Epithelial cell of prostate (primary cell): ENCODE measurements around the gene LOXL3.

Experiments used
- DNase-seq: peaks from one replicate; pipeline ENCODE4 v3.0.0-alpha.2; 2011; ENCODE audit warnings: low read depth, low spot score
- H3K27ac ChIP-seq: fragments of 450-650 bp; 2 replicates; pipeline ENCODE4 v1.5.1; 2017; ENCODE audit warnings: mild to moderate bottlenecking

LOXL3 gene

DNA sequence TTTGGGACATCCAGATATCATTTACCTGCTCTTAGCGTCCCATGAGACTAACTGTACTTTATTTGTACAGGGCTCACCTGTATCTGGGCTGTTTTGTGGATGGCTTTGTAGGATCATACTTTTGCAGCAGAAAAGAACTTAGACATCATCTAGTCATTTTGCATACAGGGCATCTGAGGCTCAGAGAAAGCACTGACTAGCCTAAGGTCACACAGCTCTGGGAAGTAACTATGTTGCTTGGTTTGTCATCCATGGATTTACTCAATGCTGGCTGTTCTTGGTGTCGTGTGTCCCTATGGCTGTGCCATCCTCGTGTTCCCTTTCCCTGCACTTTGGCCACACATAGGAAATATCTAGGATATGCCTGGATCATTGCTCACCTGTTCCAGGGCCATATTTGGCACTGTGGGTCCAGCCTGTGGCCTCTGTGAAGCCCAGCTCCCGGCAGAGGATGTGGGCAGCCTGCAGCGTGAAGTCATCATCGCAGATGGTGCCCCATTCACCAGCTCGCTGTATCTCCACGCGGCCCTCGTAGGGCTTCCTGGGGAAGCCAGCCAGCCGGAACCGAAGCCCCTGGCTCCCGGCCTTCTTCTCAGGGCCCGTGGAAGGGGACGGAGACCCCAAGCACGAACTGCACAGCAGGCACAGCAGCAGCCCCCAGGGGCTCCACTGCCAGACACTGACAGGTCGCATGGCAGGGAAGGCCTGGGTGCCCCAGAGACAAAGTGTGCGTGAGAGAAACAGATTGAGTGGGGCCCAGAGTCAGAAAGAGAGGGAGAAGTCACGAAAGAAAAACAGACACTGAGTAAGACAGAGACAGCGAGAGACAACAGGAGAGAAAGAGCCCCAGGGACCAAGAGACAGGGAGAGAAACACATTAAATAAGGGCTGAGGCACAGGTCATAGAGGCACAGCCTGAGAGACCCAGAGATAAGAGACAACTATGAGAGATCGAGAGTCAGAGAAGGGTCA is 1.5 kb downstream of the LOXL3 start:
- H3K27ac ChIP-seq, result no peak overlapping the region
- no peak for DNase-seq

DNA sequence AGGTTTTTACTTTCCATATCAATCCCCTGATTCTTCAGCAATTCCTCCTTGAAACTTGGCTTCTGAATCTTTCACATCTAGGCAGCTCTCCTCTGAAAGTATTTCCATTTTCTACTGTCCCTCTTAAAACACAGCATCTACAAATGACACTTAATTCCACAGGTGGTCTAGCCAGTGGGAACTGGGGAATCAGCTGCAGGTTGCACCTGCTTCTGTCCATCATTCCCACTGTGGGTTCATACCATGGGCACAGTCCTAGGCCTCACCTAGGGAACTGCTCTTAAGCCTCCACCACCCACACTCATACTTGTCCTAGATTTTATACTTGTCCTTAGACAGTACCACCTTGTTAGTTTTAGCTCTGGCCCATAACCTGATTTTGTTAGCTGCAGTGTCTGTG is 2.2 kb downstream of the LOXL3 start:
- DNase-seq, result no peak
- H3K27ac ChIP-seq, result no peak overlapping the region

DNA sequence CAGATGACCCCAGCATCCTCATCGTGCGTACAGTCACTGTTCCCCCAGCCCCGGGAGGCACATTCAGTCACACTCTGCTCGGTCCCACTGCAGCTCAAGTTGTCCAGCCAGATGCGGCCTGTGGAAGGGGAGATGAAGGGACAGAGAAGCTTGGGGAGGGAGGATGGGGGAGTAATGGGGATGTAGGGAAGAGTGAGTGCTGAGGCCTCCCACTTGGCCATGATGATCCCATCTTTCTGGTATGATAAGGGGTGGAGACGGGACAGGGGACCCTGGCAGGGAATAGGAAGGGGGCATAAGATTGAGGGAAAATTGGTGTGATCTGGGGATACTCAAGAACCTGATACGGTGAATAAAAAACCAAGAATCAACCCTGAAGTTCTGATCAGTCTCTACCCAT is 3.5 kb downstream of the LOXL3 start:
- H3K27ac ChIP-seq, result no peak overlapping the region
- DNase-seq, result no peak

DNA sequence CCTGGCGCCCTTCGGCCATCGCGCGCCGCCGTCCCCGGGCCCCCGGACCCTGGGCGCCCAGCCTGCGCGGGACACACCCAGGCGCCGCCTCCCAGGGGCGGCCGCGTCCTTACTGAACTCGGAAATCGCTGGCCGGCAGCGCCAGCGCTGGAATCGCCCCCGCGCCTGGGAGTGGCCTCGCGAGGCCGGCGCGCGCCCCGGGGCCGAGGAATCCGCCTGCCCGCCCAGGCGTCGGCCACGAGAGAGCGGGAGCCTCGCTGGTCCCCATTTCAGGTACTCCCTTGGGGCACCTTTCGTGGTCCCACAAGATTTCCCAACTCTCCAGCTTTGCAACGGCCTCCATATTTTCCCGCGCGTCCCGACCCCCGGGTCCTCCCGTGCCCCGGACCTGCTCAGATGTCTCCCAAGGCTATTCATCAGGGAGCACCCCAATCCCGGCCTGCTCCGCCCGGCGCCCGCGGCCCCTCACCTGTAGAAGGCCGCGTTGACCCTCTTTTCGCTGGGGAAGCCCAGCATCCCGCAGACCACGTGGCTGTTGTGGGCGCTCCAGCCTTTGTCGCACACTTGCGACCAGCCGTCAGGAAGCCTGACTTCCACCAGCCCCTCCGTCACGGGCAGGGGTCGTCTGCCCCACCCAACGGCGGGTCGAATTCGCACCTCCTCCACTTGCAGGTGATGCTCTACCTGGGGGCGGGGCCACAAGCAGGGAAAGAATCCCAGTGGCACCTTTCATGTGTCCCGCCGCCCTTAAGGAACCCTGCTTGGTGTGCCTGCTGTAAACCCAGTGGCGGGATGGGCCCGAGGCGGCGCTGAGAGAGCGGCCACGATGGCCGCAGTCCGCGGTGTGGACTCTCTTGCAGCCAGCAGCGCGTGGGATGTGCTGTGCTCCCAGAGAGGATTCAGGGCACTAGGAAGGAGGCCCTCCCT is 4.6 kb downstream of the LOXL3 start:
- DNase-seq, result no peak
- no peak overlapping the region for H3K27ac ChIP-seq

DNA sequence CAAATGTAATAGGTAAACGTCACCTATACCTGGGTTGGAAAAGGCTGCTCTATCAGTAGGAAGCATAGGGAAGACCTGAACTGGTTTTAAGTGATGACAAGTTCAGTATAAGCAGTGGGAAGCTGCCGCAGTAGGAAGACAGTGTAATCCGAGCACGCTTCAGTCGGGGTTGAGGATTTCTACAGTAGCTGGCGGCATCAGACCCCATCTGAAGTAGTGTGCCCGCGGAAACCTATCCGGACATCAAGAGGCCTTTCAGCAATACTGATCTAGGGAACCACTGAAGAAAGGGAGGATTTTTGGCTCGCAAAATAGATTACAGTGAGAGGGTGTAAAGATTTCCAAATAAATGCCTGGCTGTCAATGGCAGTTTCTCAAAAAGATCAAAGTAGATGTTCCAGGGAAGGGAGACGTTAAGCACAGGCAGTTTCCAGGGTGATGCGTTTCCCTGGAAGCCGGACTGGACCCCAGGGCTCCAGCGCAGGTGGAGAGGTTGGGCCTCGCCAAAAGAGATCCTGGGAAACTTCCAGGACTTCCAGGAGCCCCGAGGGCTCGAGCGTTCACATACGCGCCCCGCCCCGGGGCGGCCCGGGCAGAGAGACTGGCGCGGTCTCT is 5.3 kb downstream of the LOXL3 start:
- DNase-seq, result no peak
- H3K27ac ChIP-seq, result no peak overlapping the region

DNA sequence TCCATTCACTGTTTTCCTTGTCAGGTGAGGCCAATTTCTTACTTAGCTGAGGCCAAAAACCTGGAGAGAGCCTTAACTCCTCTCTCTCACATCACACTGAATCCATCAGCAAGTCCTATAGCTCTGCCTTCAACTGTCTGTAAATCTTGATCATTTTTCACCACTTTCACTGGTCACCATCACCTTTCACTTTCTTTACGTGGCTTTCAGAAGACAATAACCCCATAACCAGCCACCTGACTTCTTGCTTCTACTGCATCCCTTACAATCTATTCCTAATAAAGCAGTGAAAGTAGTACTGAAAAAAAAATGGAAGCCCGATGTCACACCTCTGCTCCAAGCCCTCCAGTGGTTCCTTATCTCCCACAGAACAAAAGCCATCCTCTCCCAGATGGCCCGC is 7.7 kb downstream of the LOXL3 start:
- DNase-seq, result no peak
- H3K27ac ChIP-seq, result no peak overlapping the region

DNA sequence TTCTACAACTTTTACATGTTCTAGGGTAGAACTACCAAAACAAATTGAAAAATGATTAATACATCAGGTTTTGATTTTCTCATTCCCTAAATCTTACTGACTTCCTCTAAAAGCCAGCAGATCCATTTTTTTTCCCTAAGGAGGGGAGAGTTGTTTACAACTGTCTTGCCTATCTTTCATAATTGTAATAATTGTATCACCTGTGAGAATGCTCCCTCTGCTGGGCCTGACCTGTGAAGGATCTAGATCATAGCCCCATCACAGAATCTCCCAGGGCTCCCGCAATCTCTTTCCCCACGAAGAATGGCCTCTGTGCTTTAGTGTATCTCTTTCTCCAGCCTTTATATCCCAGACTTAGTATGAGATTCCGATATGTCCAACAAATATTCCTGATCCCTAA is 9.1 kb downstream of the LOXL3 start:
- H3K27ac ChIP-seq, result no peak overlapping the region
- no peak for DNase-seq

DNA sequence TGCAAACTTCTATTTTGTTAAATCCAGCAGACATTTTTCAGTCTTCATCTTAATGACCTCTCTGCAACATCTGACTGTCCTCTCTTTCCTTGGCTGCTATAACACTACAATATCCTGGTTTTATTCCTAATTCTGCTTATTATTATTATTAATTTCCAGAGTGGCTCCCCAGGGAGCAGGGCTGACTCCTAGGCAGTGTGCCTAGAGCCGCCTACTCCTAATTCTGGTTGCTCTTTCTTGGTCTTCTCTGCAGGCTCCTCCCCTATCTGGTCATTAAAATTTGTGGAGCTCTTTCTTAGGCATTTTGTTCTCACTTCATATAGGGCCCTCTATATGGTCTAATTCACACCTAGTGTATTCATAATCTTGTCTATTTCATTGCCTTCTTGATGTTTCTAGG is 10.8 kb downstream of the LOXL3 start:
- no peak for DNase-seq
- no peak overlapping the region for H3K27ac ChIP-seq

DNA sequence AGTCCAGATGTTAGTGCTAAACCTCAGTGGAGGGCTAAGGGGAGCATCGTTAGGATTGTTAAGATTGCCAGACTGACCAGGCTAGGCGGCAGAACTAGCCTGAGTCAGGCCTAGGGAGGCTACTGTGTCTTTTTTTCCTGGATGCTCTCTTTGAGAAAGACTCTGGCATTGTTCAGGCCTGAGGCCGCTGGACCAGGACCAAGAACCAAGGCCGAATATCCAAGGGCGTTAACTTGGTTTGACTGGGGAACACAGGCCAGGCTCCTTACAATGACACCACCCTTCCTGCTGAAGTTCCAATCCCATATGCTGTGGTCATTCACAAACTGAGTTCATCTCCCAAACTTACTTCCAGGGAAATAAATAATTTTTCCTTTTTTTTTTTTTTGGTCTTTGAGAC is 13.5 kb downstream of the LOXL3 start:
- no peak for DNase-seq
- no peak overlapping the region for H3K27ac ChIP-seq

DNA sequence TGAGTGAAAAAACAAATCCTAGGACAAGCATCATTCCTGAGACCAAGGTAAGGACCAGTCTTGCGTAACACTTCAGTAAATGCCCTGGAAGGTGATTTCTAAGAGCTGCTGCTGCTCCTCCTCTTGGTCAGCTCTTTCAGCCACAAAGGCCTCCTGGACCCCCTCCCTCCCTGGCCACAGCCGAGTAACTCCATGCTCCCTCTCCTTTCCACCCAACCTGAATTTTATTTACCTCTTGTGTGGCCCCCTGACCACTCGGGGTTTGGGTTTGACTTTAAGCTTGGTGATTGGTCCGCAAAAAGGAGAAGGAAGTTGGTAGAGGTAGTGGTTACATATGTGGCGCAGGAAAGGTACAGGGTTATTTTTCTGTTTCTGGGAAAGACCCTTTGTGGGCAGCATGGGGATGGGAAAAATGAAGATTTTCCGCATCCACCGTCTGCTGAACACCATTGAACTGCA is 14.8 kb downstream of the LOXL3 start:
- DNase-seq, result no peak
- no peak overlapping the region for H3K27ac ChIP-seq

DNA sequence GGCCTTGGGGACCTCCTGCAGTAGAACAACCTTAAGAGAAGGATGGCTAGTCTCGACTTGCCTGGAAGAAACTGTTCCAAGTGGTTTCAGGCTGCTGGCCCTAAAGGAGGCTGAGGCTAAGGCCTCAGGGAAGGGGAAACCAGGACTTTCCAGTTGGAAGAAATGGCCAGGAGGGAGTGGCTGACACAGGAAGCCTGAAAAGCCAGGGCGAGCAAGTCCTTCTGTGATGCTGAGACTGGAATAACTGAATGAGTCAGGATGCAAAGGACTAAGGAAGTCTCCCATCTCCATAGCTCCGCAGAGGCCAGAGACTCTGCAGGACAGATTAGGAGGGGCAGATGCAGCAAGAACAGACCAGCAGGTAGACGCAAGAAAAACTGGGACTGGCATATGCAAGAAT is 16.6 kb downstream of the LOXL3 start:
- H3K27ac ChIP-seq, result no peak overlapping the region
- DNase-seq, result no peak

DNA sequence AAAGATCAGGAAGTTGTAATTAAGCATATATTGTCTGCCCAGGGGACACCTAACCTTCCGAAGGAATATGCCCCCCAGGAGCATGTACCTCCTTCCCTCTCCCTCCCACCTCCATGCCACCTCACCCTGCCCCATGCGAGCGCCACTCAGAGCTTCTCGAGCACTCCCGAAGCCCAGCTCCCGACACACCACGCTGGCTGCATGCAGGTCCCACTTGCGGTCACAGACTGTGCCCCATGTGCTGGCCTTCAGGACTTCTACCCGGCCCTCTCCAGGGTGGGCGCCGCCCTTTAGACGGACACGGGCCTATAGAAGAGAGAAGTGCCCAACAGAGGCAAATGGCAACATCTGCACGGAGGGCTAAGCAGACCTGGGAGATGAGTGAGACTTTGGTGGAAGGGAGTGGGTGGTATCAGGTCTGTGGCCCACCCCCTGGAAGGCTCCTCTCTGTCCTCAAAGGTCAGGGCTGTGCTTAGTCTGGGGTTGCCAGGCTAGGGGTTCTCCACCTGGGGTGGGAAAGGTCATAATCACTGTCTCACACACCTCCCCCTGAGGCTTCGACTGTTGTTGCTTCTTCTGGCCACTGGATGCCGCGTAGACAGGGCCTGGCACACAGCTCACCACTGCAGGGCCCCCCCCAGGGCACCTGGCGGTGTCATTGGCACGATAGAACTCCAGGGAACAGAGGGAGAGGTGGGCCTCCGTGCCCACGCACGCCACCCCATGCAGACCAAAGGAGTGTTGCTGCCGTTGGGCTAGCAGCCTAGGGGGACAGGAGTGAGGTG is 17.4 kb downstream of the LOXL3 start:
- no peak for DNase-seq
- H3K27ac ChIP-seq, result no peak overlapping the region

DNA sequence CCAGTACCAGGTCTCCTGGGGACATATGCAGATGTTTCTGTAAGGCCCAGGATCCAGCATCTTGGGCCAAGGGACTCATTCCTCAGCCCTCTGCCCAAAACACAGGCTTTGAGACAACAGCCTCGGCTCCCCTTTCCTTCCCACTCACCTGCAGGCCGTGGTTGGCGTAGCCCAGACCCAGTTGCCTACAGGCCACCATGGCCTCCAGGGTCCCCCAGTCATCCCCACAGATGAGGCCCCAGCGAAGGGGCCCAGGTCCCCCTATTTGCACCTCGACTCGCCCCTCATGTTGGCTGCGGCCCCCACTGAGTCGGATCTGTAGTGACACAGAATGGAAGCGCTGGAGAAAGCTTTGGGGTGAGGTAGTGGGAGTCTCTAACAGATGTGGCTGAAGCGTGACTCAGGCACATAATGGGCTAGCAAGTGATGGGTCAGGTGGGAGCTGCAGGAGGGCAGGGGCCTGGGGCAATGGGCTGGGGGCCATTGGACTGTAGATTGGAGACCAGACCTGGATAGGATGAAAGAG is 18.2 kb downstream of the LOXL3 start:
- DNase-seq, result no peak
- H3K27ac ChIP-seq, result no peak overlapping the region

DNA sequence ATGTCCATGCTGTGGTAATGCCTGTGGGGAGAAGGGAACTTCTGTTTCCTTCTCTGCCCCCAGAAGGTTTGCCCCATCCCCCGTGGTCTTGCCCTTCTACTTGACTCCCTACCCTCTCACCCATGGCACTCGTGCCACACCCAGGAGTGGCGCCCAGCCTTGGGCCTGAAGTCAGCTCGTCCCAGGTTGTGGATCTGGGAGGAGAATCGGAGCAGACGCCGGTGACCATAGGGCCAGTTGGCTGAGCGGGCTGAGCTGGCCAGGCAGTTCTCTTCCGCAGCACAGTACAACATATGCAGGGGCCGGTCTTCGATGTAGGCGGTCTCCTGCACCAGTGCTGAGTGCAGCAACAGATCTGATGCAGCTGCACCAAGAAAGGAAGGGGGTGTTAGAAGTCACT is 19.3 kb downstream of the LOXL3 start:
- no peak overlapping the region for H3K27ac ChIP-seq
- DNase-seq, result no peak

DNA sequence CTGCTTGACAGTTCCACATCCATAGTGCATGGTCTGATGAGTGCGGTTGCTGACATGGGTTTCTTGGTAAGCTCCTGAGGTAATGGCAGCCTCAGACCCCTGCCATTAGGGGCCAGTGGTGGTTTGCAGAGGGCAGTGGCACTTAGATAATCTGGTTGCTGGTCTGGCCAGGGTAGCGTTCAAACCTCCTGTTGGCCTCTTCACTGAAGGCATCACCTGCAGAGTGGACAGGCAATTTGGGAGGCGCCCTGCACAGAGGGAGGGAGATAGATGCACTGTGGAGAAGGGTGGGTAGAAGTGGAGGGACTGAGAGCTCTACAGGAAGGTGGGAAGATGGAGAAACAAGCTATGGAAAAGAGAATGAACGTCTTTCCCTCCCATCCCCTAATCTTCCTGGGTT is 20.3 kb downstream of the LOXL3 start:
- no peak for DNase-seq
- H3K27ac ChIP-seq, result no peak overlapping the region

DNA sequence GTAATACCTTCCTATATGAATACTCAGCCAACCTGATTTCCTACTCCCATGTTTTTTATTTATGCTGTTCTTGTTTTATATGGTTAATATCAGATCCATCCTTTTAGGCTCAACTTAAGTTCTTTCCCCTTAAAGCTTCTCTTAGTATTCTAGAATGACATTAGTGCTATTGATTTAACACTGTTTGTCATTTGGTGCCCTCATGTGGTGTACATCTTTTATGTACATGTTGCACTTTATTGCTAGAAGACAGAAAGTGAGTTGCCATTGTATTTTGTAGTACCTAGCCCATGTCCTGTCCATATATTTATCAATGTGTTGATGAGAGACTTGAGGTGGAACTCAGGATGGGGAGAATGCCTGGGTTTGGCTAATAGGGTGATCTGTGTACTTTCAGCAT is 21.5 kb downstream of the LOXL3 start:
- H3K27ac ChIP-seq, result no peak overlapping the region
- no peak for DNase-seq

DNA sequence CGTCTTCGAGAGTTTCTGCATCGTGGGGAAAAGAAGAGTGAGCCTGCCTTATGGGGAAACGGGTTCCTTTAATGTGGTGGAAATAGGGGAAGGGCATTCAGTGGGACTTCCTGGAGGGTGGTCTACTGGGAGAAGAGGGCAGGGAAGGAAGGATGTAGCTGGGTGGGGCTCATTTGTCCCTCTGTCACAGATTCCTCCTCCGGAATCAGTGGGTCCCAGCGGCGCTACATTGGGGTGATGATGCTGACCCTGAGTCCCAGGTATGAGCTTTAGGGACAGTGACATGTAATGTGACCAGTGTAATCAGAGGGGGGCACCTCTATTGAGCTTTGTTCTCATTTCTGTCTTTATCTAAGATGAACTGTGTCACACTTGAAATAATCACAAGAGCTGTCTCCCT is 22.1 kb downstream of the LOXL3 start:
- DNase-seq, result no peak
- no peak overlapping the region for H3K27ac ChIP-seq

DNA sequence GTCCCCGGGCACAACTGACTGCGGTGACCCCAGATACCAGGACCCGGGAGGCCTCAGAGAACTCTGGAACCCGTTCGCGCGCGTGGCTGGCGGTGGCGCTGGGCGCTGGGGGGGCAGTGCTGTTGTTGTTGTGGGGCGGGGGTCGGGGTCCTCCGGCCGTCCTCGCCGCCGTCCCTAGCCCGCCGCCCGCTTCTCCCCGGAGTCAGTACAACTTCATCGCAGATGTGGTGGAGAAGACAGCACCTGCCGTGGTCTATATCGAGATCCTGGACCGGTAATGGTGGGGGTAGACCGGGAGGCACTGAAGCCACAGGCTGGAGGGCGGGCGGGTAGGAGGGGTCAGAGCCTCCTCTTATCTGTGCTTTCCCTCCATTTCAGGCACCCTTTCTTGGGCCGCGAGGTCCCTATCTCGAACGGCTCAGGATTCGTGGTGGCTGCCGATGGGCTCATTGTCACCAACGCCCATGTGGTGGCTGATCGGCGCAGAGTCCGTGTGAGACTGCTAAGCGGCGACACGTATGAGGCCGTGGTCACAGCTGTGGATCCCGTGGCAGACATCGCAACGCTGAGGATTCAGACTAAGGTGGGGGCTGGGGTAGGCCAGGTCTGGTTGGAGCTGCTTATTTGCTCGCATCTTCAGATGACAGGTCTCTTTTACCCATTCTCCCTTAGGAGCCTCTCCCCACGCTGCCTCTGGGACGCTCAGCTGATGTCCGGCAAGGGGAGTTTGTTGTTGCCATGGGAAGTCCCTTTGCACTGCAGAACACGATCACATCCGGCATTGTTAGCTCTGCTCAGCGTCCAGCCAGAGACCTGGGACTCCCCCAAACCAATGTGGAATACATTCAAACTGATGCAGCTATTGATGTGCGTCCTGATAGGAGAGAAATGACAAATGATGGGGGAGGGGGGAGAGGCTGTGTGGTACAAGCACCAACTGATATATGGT is 23.2 kb downstream of the LOXL3 start:
- no peak for DNase-seq

More for the DNA sequence above, 23.2 kb downstream of the LOXL3 start:
- peak overlapping the region; percentile 81 for H3K27ac ChIP-seq
